HL-60 (cell line): Measurements from ENCODE around the gene SUFU.

Source experiments
- DNase-seq, 2 experiments: peaks; one replicate each; pipeline ENCODE4 v3.0.0-alpha.2; 2010 to 2020; ENCODE audit warnings: low read depth in 1 of 2, low spot score in 1 of 2
- H3K27ac ChIP-seq: fragments of 250-450 bp; sonication (Bioruptor Pico); replicated peaks from 2 replicates; pipeline ENCODE4 v1.5.1; 2020; ENCODE audit warnings: mild to moderate bottlenecking, moderate library complexity
- H3K27me3 ChIP-seq: fragments of 250-450 bp; sonication (Bioruptor Pico); 2 replicates; pipeline ENCODE4 v1.5.1; 2021; ENCODE audit warnings: mild to moderate bottlenecking, moderate library complexity; ENCODE audit not compliant: insufficient read depth, poor library complexity, severe bottlenecking
- H3K4me3 ChIP-seq: replicated peaks from 2 replicates; pipeline ENCODE4 v1.5.1; 2011; ENCODE audit warnings: mild to moderate bottlenecking, control low read depth, low read length; ENCODE audit not compliant: insufficient read depth
- CTCF ChIP-seq: IDR thresholded peaks from one replicate; pipeline ENCODE4 v1.5.1; 2011; ENCODE audit warnings: low read length, control low read depth, inconsistent platforms; ENCODE audit not compliant: insufficient read depth
- GABPA ChIP-seq: IDR thresholded peaks from 2 replicates; pipeline ENCODE4 v1.6.1; 2012; ENCODE audit warnings: low read depth
- POLR2AphosphoS5 ChIP-seq: IDR thresholded peaks from 2 replicates; pipeline ENCODE4 v1.6.1; 2012; ENCODE audit warnings: low read depth
- REST ChIP-seq: IDR thresholded peaks from 2 replicates; pipeline ENCODE4 v1.6.1; 2012; ENCODE audit warnings: low read depth; ENCODE audit not compliant: insufficient replicate concordance
- SPI1 ChIP-seq: IDR thresholded peaks from 2 replicates; pipeline ENCODE4 v1.6.1; 2012; ENCODE audit warnings: low read depth, mild to moderate bottlenecking, borderline replicate concordance

Gene SUFU

GRCh38 chr10:102608487-102608886 is 104.7 kb downstream of the SUFU start:
- no peaks in the 10 kb centered on the region for H3K27me3 ChIP-seq
- no peak overlapping the region for H3K27ac ChIP-seq
- DNase-seq = no peak
- no peak overlapping the region for H3K4me3 ChIP-seq
- TF ChIP-seq GABPA = no peak
- TF ChIP-seq CTCF = no peak
- TF ChIP-seq POLR2AphosphoS5 = no peak
- TF ChIP-seq REST = no peak
- no peak for TF ChIP-seq SPI1

GRCh38 chr10:102610441-102610887 is 106.7 kb downstream of the SUFU start:
- H3K4me3 ChIP-seq = no peak overlapping the region
- DNase-seq = no peak
- TF ChIP-seq REST (no peak), SPI1 (no peak), CTCF (no peak), GABPA (no peak), POLR2AphosphoS5 (no peak)
- no peaks in the 10 kb centered on the region for H3K27me3 ChIP-seq
- no peak overlapping the region for H3K27ac ChIP-seq

GRCh38 chr10:102611514-102612087 is 107.8 kb downstream of the SUFU start:
- DNase-seq = no peak
- Histone ChIP-seq H3K4me3 (no peak overlapping the region), H3K27me3 (no peaks in the 10 kb centered on the region), H3K27ac (no peak overlapping the region)
- TF ChIP-seq REST (no peak), GABPA (no peak), SPI1 (no peak), POLR2AphosphoS5 (no peak), CTCF (no peak)
